Stimulated activated CD8-positive, alpha-beta memory T cell treated with anti-CD3 and anti-CD28 coated beads, Interleukin-2, amount 100 ng/mL, for 1 hour (primary cell): ENCODE measurements around the gene KCNQ1OT1.

Experiments
- DNase-seq, 2 donors: peaks; one replicate each; pipeline ENCODE4 v3.0.0-alpha.2; 2020; ENCODE audit warnings: low read depth in 2 of 2

KCNQ1OT1 gene

GRCh38 chr11:2669634-2670469 lies 29.9 kb downstream of the KCNQ1OT1 start:
- no peak for DNase-seq

- DNase-seq: no peak
Observed at GRCh38 chr11:2668876-2669275, 30.9 kb downstream of the KCNQ1OT1 start.

- no peak for DNase-seq
Observed at GRCh38 chr11:2667940-2668339, 31.9 kb downstream of the KCNQ1OT1 start.

- DNase-seq: no peak
Observed at GRCh38 chr11:2666828-2667570, 32.8 kb downstream of the KCNQ1OT1 start.

GRCh38 chr11:2666401-2666741 lies 33.4 kb downstream of the KCNQ1OT1 start:
- DNase-seq: no peak

GRCh38 chr11:2665526-2666400 lies 34.0 kb downstream of the KCNQ1OT1 start:
- no peak for DNase-seq

- no peak for DNase-seq
Observed at GRCh38 chr11:2664791-2665525, 34.8 kb downstream of the KCNQ1OT1 start.

- no peak for DNase-seq
Observed at GRCh38 chr11:2664376-2664775, 35.4 kb downstream of the KCNQ1OT1 start.

GRCh38 chr11:2663915-2664314 lies 35.9 kb downstream of the KCNQ1OT1 start:
- DNase-seq: no peak

GRCh38 chr11:2663506-2663905 lies 36.3 kb downstream of the KCNQ1OT1 start:
- DNase-seq: no peak

GRCh38 chr11:2662430-2663299 lies 37.1 kb downstream of the KCNQ1OT1 start:
- no peak for DNase-seq

- no peak for DNase-seq
Observed at GRCh38 chr11:2662024-2662312, 37.8 kb downstream of the KCNQ1OT1 start.

GRCh38 chr11:2661173-2662023 lies 38.4 kb downstream of the KCNQ1OT1 start:
- DNase-seq: no peak

- DNase-seq: no peak
Observed at GRCh38 chr11:2660357-2660939, 39.3 kb downstream of the KCNQ1OT1 start.

- DNase-seq: no peak
Observed at GRCh38 chr11:2657697-2658284, 42.0 kb downstream of the KCNQ1OT1 start.

- no peak for DNase-seq
Observed at GRCh38 chr11:2656859-2657258, 42.9 kb downstream of the KCNQ1OT1 start.

- DNase-seq: no peak
Observed at GRCh38 chr11:2655834-2656622, 43.8 kb downstream of the KCNQ1OT1 start.

- no peak for DNase-seq
Observed at GRCh38 chr11:2655016-2655719, 44.6 kb downstream of the KCNQ1OT1 start.
